Stomach (tissue), 4 donors: ENCODE data around the gene MTG1.

Experiments
- POLR2A ChIP-seq, 4 donors: fragments of 450-650 bp; IDR thresholded peaks; one replicate each; pipeline ENCODE4 v1.6.1; 2016; ENCODE audit warnings: antibody characterized with exemption in 4 of 4, control low read depth in 2 of 4, mild to moderate bottlenecking in 1 of 4, moderate library complexity in 1 of 4
- POLR2AphosphoS5 ChIP-seq, 3 donors: sonication (generic); formaldehyde crosslinking; IDR thresholded peaks; one replicate each; pipeline ENCODE4 v1.6.1; 2016; ENCODE audit warnings: antibody characterized with exemption in 3 of 3
- TF ChIP-seq, protein P1 (sequence below), 7 experiments: fragments of 450-650 bp in 4 of 7; fragments of 200-600 bp in 3 of 7; sonication (generic) in 3 of 7; IDR thresholded peaks; one replicate each; pipeline ENCODE4 v1.5.1; 2016 to 2019; ENCODE audit warnings: antibody characterized with exemption in 7 of 7, control low read depth in 2 of 7, mild to moderate bottlenecking in 1 of 7

DNA sequence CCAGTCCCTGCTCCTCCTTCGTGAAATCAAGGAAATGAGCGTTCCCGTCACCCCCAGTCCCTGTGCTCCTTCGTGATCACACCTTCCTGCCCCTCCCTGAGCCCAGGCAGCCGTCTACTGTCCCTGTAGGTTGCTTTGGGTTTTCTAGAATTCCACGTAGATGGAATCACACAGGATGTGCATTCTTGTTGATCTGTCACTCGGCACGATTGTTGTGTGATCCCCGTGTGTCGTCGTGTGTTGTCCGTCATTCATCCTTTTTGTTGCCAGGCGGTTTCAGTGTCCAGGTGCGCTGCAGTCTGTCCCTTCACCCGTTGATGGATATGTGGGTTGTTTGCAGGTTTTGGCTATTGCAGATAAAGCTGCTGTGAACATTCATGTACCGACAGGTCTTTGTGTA, 9.4 kb downstream of the MTG1 start:
- TF ChIP-seq, protein P1, sequence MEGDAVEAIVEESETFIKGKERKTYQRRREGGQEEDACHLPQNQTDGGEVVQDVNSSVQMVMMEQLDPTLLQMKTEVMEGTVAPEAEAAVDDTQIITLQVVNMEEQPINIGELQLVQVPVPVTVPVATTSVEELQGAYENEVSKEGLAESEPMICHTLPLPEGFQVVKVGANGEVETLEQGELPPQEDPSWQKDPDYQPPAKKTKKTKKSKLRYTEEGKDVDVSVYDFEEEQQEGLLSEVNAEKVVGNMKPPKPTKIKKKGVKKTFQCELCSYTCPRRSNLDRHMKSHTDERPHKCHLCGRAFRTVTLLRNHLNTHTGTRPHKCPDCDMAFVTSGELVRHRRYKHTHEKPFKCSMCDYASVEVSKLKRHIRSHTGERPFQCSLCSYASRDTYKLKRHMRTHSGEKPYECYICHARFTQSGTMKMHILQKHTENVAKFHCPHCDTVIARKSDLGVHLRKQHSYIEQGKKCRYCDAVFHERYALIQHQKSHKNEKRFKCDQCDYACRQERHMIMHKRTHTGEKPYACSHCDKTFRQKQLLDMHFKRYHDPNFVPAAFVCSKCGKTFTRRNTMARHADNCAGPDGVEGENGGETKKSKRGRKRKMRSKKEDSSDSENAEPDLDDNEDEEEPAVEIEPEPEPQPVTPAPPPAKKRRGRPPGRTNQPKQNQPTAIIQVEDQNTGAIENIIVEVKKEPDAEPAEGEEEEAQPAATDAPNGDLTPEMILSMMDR (IDR thresholded peaks at IDR 0.05) = no peak
- TF ChIP-seq POLR2AphosphoS5 (IDR thresholded peaks at IDR 0.05) (no peak), POLR2A (IDR thresholded peaks at IDR 0.05) (no peak)
